ENCODE data around the gene HMGCR. TPM values are rescaled to one million over a fixed set of nuclear protein-coding genes. Genes with fewer than 3 reads are reported as not detected.

The HMGCR gene
- polyA plus RNA-seq, 3 donors: 19.8 to 33.3 (median 31.9) TPM

- H3K27ac ChIP-seq (ENCODE audit: low read depth in 1 of 2, low read length in 2 of 2): no peak overlapping the region
- H3K9ac ChIP-seq (ENCODE audit: insufficient read depth, low read length, poor library complexity, severe bottlenecking): no peak overlapping the region
- intact Hi-C loops (cut with micrococcal nuclease): no loop called here
- TF ChIP-seq CTCF (IDR thresholded peaks at IDR 0.05): no peak
- H3K27me3 Mint-ChIP-seq (ENCODE audit: low read depth in 3 of 3): no peaks in the 10 kb centered on the region
- H2AFZ ChIP-seq (ENCODE audit: insufficient read depth, low read depth, low read length, poor library complexity, severe bottlenecking): no peak overlapping the region
- H3K4me1 Mint-ChIP-seq: no peaks in the 10 kb centered on the region
- H3K27me3 ChIP-seq (ENCODE audit: control insufficient read depth in 2 of 2, insufficient read depth in 2 of 2, low read length in 2 of 2): no peaks in the 10 kb centered on the region
- H3K9me3 ChIP-seq (replicated peaks in 1 of 2; ENCODE audit: control insufficient read depth in 1 of 2, insufficient read depth in 1 of 2, low read length in 2 of 2): no peaks in the 10 kb centered on the region
- no peaks in the 10 kb centered on the region for H3K4me1 ChIP-seq (ENCODE audit: control insufficient read depth in 1 of 2, insufficient read depth in 2 of 2, low read length in 2 of 2)
- H3K27ac Mint-ChIP-seq: no peak overlapping the region
- no CpG with 5 or more reads among the region's 2 CpGs for WGBS (ENCODE audit: insufficient coverage)
- H3K9me3 Mint-ChIP-seq: no peaks in the 10 kb centered on the region
- H3K4me3 ChIP-seq (replicated peaks in 1 of 3; ENCODE audit: low read depth in 2 of 3, low read length in 3 of 3): no peak overlapping the region
- H4K20me1 ChIP-seq (ENCODE audit: insufficient read depth, low read length): no peaks in the 10 kb centered on the region
- no peaks in the 10 kb centered on the region for H3K79me2 ChIP-seq (ENCODE audit: insufficient read depth, low read length)
- H3K36me3 ChIP-seq (replicated peaks in 1 of 2; ENCODE audit: control insufficient read depth in 1 of 2, insufficient read depth in 2 of 2, low read length in 2 of 2): peaks cover 65 to 89% of the 10 kb centered on the region in 2 donors
- H3K36me3 Mint-ChIP-seq: peaks cover 42 to 60% of the 10 kb centered on the region in 2 donors
- DNase-seq: no peak
- no peak overlapping the region for H3K4me2 ChIP-seq (replicated peaks; ENCODE audit: extremely low read depth, low read length, poor library complexity, severe bottlenecking)
- no peak overlapping the region for H3K4me3 Mint-ChIP-seq
Observed at GRCh38 chr5:75373862-75374261, 36.8 kb downstream of the HMGCR start.

- Histone ChIP-seq H2AFZ (ENCODE audit: insufficient read depth, low read depth, low read length, poor library complexity, severe bottlenecking) (no peak overlapping the region), H3K4me2 (replicated peaks; ENCODE audit: extremely low read depth, low read length, poor library complexity, severe bottlenecking) (no peak overlapping the region), H4K20me1 (ENCODE audit: insufficient read depth, low read length) (no peaks in the 10 kb centered on the region), H3K9me3 (replicated peaks in 1 of 2; ENCODE audit: control insufficient read depth in 1 of 2, insufficient read depth in 1 of 2, low read length in 2 of 2) (no peaks in the 10 kb centered on the region), H3K9ac (ENCODE audit: insufficient read depth, low read length, poor library complexity, severe bottlenecking) (no peak overlapping the region), H3K27me3 (ENCODE audit: control insufficient read depth in 2 of 2, insufficient read depth in 2 of 2, low read length in 2 of 2) (no peaks in the 10 kb centered on the region), H3K27ac (ENCODE audit: low read depth in 1 of 2, low read length in 2 of 2) (no peak overlapping the region), H3K36me3 (replicated peaks in 1 of 2; ENCODE audit: control insufficient read depth in 1 of 2, insufficient read depth in 2 of 2, low read length in 2 of 2) (peaks cover 66 to 89% of the 10 kb centered on the region in 2 donors), H3K79me2 (ENCODE audit: insufficient read depth, low read length) (no peaks in the 10 kb centered on the region), H3K4me1 (ENCODE audit: control insufficient read depth in 1 of 2, insufficient read depth in 2 of 2, low read length in 2 of 2) (no peaks in the 10 kb centered on the region), H3K4me3 (replicated peaks in 1 of 3; ENCODE audit: low read depth in 2 of 3, low read length in 3 of 3) (no peak overlapping the region)
- no peak overlapping the region for H3K27ac Mint-ChIP-seq
- intact Hi-C loops (cut with micrococcal nuclease): no loop called here
- TF ChIP-seq CTCF (IDR thresholded peaks at IDR 0.05): no peak
- H3K9me3 Mint-ChIP-seq: no peaks in the 10 kb centered on the region
- no peak for DNase-seq
- 96% methylated on average over 4 of the region's 12 CpGs for WGBS (ENCODE audit: insufficient coverage)
- H3K27me3 Mint-ChIP-seq (ENCODE audit: low read depth in 3 of 3): no peaks in the 10 kb centered on the region
- peaks cover 48 to 60% of the 10 kb centered on the region in 2 donors for H3K36me3 Mint-ChIP-seq
- no peaks in the 10 kb centered on the region for H3K4me1 Mint-ChIP-seq
- no peak overlapping the region for H3K4me3 Mint-ChIP-seq
Observed at GRCh38 chr5:75374394-75374814, 37.4 kb downstream of the HMGCR start.

Measured in CD14-positive monocyte (primary cell).